Measurements from ENCODE around the gene MPZ.
"Not testable (repeated sequence)": the region's sequence is repeated elsewhere in the genome, so short reads cannot be mapped to it uniquely, and the experiment has no call there.

The MPZ gene

GRCh38 chr1:161309868-161310267 lies at the start of gene MPZ:
MPZ (minus strand) TSS chr1:161309968; CDS start chr1:161309905, 63 bp downstream.
- DNase-seq (ENCODE audit: low spot score): no peak

GRCh38 chr1:161359291-161359690 lies 49.5 kb upstream of the MPZ start:
- no peak for DNase-seq (ENCODE audit: low spot score)

- DNase-seq (ENCODE audit: low spot score): no peak
These were observed 47.3 kb upstream of the MPZ start for GRCh38 chr1:161357073-161357472.

- no peak for DNase-seq (ENCODE audit: low spot score)
These were observed 41.7 kb upstream of the MPZ start for GRCh38 chr1:161351482-161351881.

GRCh38 chr1:161350671-161351070 lies 40.9 kb upstream of the MPZ start:
- no peak for DNase-seq (ENCODE audit: low spot score)

- no peak for DNase-seq (ENCODE audit: low spot score)
These were observed 33.1 kb upstream of the MPZ start for GRCh38 chr1:161342821-161343220.

- no peak for DNase-seq (ENCODE audit: low spot score)
These were observed 32.4 kb upstream of the MPZ start for GRCh38 chr1:161342177-161342576.

GRCh38 chr1:161335796-161336195 lies 26.0 kb upstream of the MPZ start:
- DNase-seq (ENCODE audit: low spot score): no peak

- no peak for DNase-seq (ENCODE audit: low spot score)
These were observed 23.4 kb upstream of the MPZ start for GRCh38 chr1:161333166-161333565.

GRCh38 chr1:161330346-161330745 lies 20.6 kb upstream of the MPZ start:
- no peak for DNase-seq (ENCODE audit: low spot score)

- no peak for DNase-seq (ENCODE audit: low spot score)
These were observed 14.3 kb upstream of the MPZ start for GRCh38 chr1:161324020-161324419.

- not testable (repeated sequence) for DNase-seq (ENCODE audit: low spot score)
These were observed 6.3 kb upstream of the MPZ start for GRCh38 chr1:161315841-161316674.

GRCh38 chr1:161314201-161314981 lies 4.6 kb upstream of the MPZ start, which contains the start of gene SDHC:
SDHC (plus strand) TSS chr1:161314381; CDS start chr1:161314406, 25 bp downstream.
- peak; percentile 98 for DNase-seq (ENCODE audit: low spot score)

GRCh38 chr1:161313554-161314200 lies 3.9 kb upstream of the MPZ start:
- peak; percentile 28 for DNase-seq (ENCODE audit: low spot score)

- no peak for DNase-seq (ENCODE audit: low spot score)
These were observed 1.9 kb upstream of the MPZ start for GRCh38 chr1:161311595-161312181.

GRCh38 chr1:161307892-161308638 lies 1.7 kb downstream of the MPZ start:
- no peak for DNase-seq (ENCODE audit: low spot score)

GRCh38 chr1:161307230-161307768 lies 2.5 kb downstream of the MPZ start:
- DNase-seq (ENCODE audit: low spot score): peak; percentile 62

- DNase-seq (ENCODE audit: low spot score): peak; percentile 37
These were observed 3.8 kb downstream of the MPZ start for GRCh38 chr1:161305867-161306519.

- peak; percentile 34 for DNase-seq (ENCODE audit: low spot score)
These were observed 4.6 kb downstream of the MPZ start for GRCh38 chr1:161304927-161305866.

All from D341Med (cell line).